AG09309 (cell line): ENCODE measurements around the gene ZNF789.

Experiments used
- DNase-seq: peaks from one replicate; pipeline ENCODE4 v3.0.0-alpha.2; 2010; ENCODE audit warnings: low read depth
- H3K4me3 ChIP-seq: 2 replicates; pipeline ENCODE4 v1.5.1; 2011; ENCODE audit warnings: mild to moderate bottlenecking, low read depth, low read length, moderate library complexity; ENCODE audit not compliant: control insufficient read depth
- TF ChIP-seq, protein P1 (sequence below): IDR thresholded peaks from 2 replicates; pipeline ENCODE4 v1.5.1; 2011; ENCODE audit warnings: mild to moderate bottlenecking, low read depth, low read length, inconsistent platforms; ENCODE audit not compliant: insufficient read depth, control insufficient read depth; ENCODE audit errors: missing control alignments

ZNF789 gene

GRCh38 chr7:99449326-99449725 lies 23.4 kb upstream of the ZNF789 start:
- no peak for DNase-seq
- TF ChIP-seq, protein P1, sequence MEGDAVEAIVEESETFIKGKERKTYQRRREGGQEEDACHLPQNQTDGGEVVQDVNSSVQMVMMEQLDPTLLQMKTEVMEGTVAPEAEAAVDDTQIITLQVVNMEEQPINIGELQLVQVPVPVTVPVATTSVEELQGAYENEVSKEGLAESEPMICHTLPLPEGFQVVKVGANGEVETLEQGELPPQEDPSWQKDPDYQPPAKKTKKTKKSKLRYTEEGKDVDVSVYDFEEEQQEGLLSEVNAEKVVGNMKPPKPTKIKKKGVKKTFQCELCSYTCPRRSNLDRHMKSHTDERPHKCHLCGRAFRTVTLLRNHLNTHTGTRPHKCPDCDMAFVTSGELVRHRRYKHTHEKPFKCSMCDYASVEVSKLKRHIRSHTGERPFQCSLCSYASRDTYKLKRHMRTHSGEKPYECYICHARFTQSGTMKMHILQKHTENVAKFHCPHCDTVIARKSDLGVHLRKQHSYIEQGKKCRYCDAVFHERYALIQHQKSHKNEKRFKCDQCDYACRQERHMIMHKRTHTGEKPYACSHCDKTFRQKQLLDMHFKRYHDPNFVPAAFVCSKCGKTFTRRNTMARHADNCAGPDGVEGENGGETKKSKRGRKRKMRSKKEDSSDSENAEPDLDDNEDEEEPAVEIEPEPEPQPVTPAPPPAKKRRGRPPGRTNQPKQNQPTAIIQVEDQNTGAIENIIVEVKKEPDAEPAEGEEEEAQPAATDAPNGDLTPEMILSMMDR: no peak
- H3K4me3 ChIP-seq: no peak overlapping the region

GRCh38 chr7:99451936-99452335 lies 20.8 kb upstream of the ZNF789 start:
- no peak for DNase-seq
- TF ChIP-seq, protein P1: no peak
- no peak overlapping the region for H3K4me3 ChIP-seq

- TF ChIP-seq, protein P1: no peak
- DNase-seq: no peak
These were observed 20.1 kb upstream of the ZNF789 start for GRCh38 chr7:99452541-99452940.

DNA sequence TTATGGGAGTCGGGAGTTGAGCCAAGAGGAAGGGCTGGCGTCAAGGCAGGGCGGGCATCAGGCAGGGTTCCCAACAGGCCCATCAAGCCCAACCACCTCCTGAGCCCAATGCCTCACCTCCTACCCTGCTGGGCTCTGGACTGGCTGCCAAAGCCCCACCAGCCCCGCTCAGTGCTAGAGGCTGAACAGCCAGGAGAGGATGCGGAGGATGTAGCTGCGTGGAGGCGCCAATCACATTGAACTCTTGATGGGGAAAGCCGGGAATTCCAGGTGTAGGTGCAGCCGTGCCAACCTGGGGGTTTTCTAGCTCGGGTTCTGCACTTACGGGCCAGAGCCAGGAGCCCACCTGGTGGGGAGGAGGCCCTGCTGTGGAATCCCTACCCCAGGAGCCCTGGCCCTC lies 19.6 kb upstream of the ZNF789 start:
- no peak overlapping the region for H3K4me3 ChIP-seq
- TF ChIP-seq, protein P1: no peak
- no peak for DNase-seq

More at GRCh38 chr7:99452541-99452940, 20.1 kb upstream of the ZNF789 start:
- H3K4me3 ChIP-seq: no peak overlapping the region

DNA sequence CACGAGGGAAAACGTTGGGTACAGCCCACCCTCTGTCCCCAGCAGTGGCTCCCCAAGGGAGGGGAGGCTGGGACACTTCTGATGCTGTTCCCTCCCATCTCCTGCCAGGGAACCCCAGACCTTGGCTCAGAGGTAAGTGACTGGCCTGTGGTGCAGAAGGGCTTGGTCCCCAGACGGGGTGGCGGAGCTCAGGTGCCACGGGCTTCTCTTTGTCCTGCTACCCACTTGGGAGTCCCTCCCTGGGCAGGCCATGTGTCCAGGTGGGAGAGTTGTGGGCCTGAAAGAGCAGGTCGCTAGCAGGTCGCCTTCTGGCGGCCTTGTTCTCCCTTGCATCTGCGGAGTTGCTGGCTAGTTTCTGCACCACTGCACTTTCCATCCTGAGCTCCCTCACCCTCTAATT lies 16.8 kb upstream of the ZNF789 start:
- TF ChIP-seq, protein P1: no peak
- no peak for DNase-seq
- no peak overlapping the region for H3K4me3 ChIP-seq

DNA sequence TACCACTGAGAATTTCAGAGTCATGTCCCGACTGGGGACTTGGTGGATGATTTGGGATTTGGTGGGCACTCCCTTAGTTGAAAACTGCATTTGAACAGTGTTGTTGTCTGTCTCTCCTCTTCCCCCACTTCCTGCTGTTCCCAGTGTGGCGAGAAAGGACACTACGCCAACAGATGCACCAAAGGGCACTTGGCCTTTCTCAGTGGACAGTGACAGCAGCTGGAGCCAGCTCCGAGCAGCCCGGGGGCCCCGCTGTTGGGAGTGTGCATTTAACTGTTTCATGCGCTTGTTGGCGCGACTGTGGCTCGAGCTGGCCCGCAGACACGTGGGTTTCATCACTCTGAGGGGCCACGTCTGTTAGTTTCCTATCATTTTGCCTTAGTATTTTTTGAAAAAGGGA lies 16.4 kb upstream of the ZNF789 start:
- no peak for DNase-seq
- H3K4me3 ChIP-seq: no peak overlapping the region
- TF ChIP-seq, protein P1: no peak

GRCh38 chr7:99457050-99457649 lies 15.5 kb upstream of the ZNF789 start:
- TF ChIP-seq, protein P1: no peak
- DNase-seq: no peak

More at GRCh38 chr7:99457050-99457649, 15.5 kb upstream of the ZNF789 start:
- H3K4me3 ChIP-seq: no peak overlapping the region
